Measurements from ENCODE around the gene TOMM7.

The TOMM7 gene

GRCh38 chr7:22822486-22823141 is at the start of gene TOMM7:
TSS of gene TOMM7 (minus strand) at chr7:22822849. CDS start at chr7:22822779, 70 bp downstream.
- DNase-seq: peak; percentile 98

- DNase-seq: no peak
Observed at GRCh38 chr7:22872096-22872807, 49.6 kb upstream of the TOMM7 start.

- no peak for DNase-seq
Observed at GRCh38 chr7:22871661-22872060, 49.0 kb upstream of the TOMM7 start.

- no peak for DNase-seq
Observed at GRCh38 chr7:22868509-22868908, 45.9 kb upstream of the TOMM7 start.

- DNase-seq: no peak
Observed at GRCh38 chr7:22867589-22867988, 44.9 kb upstream of the TOMM7 start.

GRCh38 chr7:22867003-22867402 is 44.4 kb upstream of the TOMM7 start:
- DNase-seq: no peak

- DNase-seq: no peak
Observed at GRCh38 chr7:22865602-22865960, 42.9 kb upstream of the TOMM7 start.

- peak; percentile 36 for DNase-seq
Observed at GRCh38 chr7:22864855-22865601, 42.4 kb upstream of the TOMM7 start.

- DNase-seq: no peak
Observed at GRCh38 chr7:22864301-22864700, 41.7 kb upstream of the TOMM7 start.

GRCh38 chr7:22863156-22863899 is 40.7 kb upstream of the TOMM7 start:
- no peak for DNase-seq

GRCh38 chr7:22861576-22861975 is 38.9 kb upstream of the TOMM7 start:
- no peak for DNase-seq

- no peak for DNase-seq
Observed at GRCh38 chr7:22860784-22861482, 38.3 kb upstream of the TOMM7 start.

- DNase-seq: no peak
Observed at GRCh38 chr7:22860337-22860736, 37.7 kb upstream of the TOMM7 start.

- no peak for DNase-seq
Observed at GRCh38 chr7:22859641-22860290, 37.1 kb upstream of the TOMM7 start.

- no peak for DNase-seq
Observed at GRCh38 chr7:22858640-22859561, 36.3 kb upstream of the TOMM7 start.

GRCh38 chr7:22858274-22858639 is 35.6 kb upstream of the TOMM7 start:
- no peak for DNase-seq

GRCh38 chr7:22856416-22856815 is 33.8 kb upstream of the TOMM7 start:
- DNase-seq: no peak

GRCh38 chr7:22855049-22855392 is 32.4 kb upstream of the TOMM7 start:
- DNase-seq: no peak

- peak; percentile 78 for DNase-seq
Observed at GRCh38 chr7:22854158-22855048, 31.8 kb upstream of the TOMM7 start.

- DNase-seq: no peak
Observed at GRCh38 chr7:22853674-22854157, 31.1 kb upstream of the TOMM7 start.
